ENCODE results near the gene KBTBD13.
"Not testable (repeated sequence)": the region's sequence is repeated elsewhere in the genome, so short reads cannot be mapped to it uniquely, and the experiment has no call there.

The KBTBD13 gene

DNA sequence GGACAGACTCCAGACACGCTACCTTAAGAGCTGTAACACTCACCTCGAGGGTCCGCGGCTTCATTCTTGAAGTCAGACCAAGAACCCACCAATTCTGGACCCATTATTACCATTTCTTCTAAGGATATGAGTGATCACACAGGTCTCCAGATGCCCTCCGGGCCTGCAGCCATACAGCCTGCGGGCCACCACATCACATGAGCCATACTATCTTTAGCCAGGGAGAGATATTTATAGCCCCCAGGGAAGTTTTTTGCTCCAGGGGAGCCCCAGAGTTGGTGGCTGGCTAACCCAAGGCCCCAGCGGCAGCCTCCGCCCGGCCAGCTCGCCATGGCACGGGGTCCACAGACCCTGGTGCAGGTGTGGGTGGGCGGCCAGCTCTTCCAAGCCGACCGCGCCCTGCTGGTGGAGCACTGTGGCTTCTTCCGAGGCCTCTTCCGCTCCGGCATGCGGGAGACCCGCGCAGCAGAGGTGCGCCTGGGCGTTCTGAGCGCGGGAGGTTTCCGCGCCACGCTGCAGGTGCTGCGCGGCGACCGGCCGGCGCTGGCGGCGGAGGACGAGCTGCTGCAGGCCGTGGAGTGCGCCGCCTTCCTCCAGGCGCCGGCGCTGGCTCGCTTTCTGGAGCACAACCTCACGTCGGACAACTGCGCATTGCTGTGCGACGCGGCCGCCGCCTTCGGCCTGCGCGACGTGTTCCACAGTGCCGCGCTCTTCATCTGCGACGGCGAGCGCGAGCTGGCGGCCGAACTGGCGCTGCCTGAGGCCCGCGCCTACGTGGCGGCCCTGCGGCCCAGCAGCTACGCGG is at the start of gene KBTBD13:
Gene KBTBD13, plus strand, starts transcription at position 261 of the 805 bp plus-strand sequence. Its CDS starts 70 bp downstream, at position 331.
- no peak for DNase-seq (ENCODE audit: low spot score)

DNA sequence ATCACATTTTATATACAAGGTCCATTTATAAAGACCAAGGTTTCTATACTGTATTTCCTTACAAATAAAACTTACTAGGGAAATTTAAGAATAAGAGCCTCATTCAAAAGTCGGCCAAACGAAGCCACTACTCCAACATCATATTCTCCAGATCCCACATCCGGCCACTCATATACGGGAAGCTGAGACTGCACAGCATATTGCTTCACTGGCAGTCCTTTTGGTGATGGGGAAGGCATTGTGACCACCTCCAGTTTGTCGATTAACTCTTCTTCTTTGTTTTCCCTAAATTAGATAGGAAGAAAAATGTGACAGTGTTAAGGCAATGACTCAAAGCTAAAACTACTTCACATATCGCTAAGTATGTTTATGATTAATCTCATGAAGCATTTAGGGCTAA is 49.8 kb upstream of the KBTBD13 start:
- DNase-seq (ENCODE audit: low spot score) = no peak

DNA sequence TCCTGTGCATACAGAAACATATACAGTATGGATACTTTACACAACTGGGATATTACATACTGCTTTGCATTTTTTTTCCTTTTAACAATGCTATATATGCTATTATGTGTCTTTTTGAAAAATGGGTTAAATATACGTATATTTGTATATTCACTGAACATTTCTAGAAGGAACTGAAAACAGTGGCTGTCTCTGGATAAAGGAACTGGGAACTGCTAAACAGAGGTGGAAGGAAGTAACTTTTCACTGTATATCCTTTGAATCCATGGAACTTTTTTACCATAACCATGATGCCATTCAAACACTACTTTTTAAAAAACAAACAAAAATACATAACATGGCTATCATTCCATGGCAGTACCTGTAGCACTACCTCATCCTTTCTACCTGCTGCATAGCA is 49.0 kb upstream of the KBTBD13 start:
- DNase-seq (ENCODE audit: low spot score) = no peak

DNA sequence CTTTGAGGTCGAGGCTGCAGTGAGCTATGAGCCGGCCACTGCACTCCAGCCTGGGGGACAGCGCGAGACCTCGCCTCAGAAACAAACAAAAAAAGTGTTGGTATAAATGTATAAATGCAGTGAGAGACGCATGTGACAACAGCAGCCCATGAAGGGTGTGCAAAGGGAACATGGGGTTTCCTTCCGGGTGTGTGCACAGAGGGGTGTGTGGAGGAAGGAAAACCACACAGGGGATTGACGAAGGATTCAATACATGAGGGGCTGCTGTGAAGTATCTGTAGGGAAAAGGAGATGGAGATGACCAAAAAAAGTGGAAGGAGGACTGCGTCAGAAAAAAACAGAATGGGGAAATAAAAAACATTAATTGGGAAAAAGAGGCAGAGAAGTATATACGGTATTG is 48.2 kb upstream of the KBTBD13 start:
- DNase-seq (ENCODE audit: low spot score) = no peak

DNA sequence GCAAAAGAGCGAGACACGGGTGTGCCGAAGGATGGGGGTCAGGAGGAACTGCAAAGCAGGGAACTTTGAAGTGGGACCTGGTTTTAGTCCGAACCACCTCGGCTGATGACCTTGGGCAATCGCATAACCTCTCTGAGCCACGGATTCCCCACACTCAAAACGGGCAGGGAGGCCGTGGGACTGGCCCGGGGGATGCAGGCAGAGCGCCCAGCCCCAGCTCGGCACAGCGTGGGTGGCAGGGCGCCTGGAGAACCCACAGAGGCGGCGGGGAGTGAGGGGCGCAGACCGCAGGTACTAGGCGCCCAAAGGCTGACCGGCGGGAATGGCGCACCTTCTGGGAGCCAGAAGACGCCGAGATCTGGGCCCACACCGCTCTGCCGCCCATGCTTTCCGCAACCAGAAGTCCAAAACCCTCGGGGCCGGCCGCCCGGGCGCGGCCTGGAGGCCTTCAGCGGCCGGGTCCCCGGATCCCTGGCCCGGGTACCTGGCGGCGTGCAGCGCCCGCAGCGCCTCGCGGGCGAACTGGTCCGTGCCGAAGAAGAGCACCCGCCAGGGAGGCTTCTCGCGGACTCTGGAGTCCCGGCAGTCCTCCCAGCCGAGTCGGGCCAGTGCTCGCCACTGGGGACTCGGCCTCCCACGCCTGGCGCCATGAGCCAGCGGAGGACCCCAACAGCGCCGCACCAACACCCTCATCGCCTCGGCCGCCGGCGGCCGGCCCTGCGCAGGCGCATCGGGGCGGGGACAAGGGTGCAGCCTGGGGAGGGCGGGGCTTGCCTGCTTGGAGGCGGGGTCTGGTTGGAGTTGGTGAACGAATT is 47.4 kb upstream of the KBTBD13 start, which contains the start of gene MTFMT:
Gene MTFMT, minus strand, starts transcription at position 719 of the 815 bp plus-strand sequence. Its CDS starts 26 bp downstream, at position 693.
- peak; percentile 92 for DNase-seq (ENCODE audit: low spot score)

DNA sequence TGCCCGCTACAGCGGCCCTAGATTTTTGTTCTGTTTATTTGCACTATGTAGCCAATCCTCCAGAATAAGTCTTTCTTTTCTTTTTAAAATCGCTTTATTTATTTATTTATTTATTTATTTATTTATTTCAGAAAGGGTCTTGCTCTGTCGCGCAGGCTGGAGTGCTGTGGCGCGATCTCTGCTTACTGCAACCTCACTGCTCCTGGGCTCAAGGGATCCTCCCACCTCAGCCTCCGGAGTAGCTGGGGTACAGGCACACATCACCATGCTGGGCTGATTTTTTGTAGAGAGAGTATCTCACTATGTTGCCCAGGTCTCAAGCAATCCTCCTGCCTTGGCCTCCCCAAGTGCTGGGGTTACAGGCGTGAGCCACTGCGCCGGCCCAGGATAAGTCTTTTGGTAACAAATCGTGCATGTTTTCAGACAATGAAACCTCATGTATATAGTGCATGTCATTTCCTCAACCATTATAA is 46.8 kb upstream of the KBTBD13 start:
- no peak for DNase-seq (ENCODE audit: low spot score)

DNA sequence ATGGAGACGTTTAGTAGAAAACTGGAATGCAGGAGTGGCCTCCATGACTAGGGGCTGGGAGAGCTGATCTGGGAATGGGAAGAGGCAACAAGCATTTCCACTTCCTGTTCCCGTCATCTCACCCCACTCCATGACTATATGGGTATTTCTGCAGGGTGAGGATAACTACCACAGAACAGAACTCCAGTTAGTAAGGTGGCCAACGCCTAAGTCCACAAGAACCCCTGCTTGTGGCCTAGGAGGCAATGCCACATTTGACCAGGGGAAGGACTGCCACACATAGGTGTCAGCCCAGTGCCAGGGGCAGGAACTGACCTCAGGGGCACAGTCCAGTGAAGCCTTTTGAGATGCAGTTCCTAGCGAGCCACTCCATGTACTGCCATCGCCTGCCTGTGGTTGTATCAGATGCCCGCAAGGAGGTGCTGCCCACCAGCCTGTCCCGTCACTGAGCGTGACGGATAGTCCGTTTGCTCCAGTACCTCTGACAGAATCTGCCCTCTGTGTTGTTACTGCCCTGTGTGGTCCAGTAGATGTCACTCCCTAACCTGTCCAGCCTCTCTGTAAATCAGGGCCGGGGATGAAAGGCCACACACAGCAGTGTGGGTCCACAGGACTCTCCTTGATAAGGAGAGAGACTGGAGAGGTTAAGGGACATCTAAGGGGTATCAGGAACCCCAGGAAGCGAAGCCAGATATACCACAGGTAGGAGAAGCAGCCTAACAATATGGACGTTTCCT is 43.6 kb upstream of the KBTBD13 start:
- DNase-seq (ENCODE audit: low spot score) = peak; percentile 76

DNA sequence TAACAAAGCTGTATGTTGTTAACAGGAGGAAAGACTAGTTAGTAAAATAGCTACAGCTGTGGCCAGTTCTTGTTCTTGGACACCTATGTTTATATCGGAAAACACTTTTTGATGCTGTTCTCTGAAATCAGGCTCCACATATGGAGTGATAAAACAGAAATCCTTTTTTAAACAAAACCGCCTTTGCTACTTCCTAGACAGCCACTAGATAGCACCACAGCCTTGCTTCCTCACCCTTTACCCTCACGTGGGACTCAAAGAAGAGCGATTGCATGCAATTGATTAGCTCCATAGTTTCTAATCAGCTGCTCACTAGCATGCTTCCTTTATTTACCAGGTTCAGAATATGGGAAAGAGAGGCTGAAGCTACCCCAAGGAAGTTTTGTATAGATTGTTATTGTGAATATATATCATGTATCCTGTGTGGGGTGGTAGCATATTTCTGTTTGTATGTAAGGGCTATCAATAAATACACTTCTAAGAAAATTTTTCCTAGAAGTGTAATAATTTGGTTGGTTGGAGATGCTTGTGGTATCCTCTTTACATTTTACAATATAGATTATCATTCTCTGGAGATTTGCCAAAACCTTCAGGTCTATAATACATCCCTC is 42.8 kb upstream of the KBTBD13 start:
- peak; percentile 80 for DNase-seq (ENCODE audit: low spot score)

DNA sequence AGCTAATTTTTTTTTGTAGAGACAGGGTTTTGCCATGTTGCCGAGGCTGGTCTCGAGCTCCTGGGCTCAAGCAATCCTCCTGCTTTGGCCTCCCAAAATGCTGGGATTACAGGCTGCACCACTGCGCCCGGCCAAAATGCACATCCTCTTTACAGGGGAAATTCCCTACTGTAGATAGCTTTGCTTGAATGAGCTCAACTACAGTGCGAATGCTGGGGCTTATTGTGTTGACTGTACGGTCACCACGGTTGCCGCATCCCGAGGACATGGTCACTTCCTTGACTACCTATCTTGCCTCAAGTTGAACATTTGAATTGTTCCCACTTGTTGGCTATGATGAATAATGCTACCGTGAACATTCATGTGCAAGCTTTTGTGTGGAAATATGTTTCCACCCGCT is 41.8 kb upstream of the KBTBD13 start:
- no peak for DNase-seq (ENCODE audit: low spot score)

DNA sequence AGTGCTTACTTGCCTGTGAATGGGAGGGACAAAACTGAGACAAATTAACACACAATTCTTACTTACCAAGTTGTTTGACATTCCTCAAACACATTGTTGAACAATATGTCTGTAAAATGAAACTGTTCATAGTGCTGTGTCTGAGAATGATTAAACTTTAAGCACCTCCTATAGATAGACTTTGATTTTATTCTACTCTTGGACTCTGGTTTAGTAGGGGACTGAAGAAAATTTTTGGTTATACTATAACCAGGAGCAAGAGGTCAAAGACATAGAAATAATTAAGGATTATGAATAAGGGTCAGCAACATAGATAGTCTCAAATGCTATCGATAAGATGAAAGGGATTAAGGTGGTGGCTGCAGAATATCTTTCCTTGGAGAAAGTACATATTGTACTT is 39.2 kb upstream of the KBTBD13 start:
- DNase-seq (ENCODE audit: low spot score) = no peak

DNA sequence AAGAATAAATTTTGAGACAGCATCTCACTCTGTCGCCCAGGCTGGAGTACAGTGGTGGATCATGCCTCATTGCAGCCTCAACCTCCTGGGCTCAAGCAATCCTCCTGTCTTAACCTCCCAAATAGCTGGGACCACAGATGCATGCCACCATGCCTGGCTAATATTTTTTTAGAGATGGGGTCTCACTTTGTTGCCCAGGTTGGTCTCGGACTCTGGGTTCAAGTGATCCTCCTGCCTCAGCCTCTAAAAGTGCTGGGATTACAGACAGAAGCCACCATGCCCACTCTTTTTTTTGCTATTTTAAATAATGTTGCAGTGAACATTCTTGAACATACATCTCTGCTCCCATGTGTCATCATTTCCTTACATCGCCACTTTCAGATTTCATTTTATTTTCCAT is 38.1 kb upstream of the KBTBD13 start:
- DNase-seq (ENCODE audit: low spot score) = no peak

DNA sequence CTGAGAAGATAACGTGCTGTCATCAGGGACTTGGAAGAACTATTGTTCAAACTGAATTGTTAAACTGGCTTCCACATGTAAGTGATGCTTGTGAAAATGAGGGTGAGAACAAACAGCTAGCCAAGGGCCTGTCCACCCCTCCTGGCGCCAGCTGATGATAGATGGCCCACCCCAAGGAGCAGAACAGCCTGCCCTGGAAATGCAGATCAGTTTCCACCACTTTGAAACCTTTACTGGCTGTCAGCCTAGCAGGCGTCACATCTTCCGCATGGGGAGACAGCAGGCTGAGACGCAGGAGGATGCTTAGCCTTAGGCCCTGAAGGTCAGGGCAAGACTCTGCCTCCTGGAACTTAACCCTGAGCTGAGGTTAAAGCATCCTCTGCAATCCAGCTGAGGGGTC is 37.7 kb upstream of the KBTBD13 start:
- DNase-seq (ENCODE audit: low spot score) = no peak

DNA sequence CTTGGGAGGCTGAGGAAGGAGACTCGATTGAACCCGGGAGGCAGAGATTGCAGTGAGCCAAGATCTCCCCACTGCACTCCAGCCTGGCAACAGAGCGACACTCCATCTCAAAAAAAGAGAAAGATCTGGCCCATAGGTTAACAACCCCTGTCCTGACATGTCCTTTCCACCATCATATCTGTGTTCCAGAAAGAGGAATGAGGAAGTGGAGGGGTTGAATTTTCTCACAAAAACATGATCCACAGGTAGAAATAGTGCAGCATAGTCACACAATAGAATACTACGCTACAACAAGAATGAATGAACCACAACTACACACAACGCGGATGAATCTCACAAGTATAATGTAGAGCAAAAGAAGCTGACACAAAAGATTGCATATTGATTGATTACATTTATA is 36.1 kb upstream of the KBTBD13 start:
- no peak for DNase-seq (ENCODE audit: low spot score)

DNA sequence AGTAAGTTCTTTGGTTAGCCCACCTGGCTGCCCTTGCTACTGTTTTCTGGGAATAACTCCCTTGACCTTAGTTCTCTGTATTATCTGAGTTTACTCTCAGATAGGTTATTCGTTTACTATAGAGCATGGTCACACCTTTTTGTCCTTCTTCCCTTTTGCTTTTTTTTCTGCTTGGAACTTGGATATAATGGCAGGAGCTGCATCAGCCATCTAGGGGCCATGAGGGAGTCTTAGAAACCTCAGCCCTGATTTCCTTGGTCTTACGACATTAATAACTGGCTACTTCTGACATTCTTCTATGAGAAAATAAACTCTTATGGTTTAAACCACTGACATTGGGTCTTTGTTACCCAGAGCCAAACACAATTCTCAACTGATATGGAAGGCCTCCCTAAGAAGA is 34.8 kb upstream of the KBTBD13 start:
- DNase-seq (ENCODE audit: low spot score) = no peak

DNA sequence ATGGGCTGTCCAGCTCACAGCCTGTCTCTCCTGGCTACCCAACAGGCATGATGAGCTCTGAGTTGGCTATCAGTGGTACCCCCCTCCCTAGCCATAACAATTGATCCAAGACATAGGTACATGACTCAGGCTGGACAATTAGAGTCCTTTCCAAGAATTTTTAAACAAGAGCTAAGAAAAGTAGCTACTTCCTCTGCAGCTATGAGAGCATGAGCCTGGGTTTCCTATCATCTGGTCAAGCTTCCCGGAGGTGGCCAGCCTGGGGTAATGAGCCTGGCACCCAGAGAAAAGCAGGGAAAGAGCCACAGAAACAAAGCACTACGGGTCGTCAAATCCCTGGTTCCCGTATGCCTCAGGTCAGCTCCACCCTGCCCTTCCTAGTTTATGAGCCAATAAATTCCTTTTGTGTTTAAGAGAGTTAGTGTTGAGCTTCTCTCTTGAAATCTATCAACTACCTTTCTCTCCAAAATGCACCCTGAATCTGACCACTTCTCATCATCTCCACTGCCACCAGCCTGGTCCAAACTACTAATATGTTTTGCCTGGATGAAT is 33.7 kb upstream of the KBTBD13 start:
- no peak for DNase-seq (ENCODE audit: low spot score)

DNA sequence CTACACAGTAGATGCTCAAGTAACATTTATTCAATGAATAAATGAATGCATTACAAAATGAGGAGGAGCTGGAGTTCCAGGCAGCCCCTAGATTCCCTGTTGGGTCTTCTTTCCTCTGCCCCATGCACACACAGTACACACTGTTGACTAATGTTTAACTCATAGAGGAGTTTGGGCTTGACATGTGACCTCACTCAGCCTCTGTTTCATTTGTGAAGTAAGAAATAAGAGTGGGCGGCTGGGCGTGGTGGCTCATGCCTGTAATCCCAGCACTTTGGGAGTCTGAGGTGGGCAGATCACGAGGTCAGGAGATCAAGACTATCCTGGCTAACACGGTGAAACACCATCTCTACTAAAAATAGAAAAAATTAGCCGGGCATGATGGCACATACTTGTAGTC is 32.3 kb upstream of the KBTBD13 start:
- not testable (repeated sequence) for DNase-seq (ENCODE audit: low spot score)

DNA sequence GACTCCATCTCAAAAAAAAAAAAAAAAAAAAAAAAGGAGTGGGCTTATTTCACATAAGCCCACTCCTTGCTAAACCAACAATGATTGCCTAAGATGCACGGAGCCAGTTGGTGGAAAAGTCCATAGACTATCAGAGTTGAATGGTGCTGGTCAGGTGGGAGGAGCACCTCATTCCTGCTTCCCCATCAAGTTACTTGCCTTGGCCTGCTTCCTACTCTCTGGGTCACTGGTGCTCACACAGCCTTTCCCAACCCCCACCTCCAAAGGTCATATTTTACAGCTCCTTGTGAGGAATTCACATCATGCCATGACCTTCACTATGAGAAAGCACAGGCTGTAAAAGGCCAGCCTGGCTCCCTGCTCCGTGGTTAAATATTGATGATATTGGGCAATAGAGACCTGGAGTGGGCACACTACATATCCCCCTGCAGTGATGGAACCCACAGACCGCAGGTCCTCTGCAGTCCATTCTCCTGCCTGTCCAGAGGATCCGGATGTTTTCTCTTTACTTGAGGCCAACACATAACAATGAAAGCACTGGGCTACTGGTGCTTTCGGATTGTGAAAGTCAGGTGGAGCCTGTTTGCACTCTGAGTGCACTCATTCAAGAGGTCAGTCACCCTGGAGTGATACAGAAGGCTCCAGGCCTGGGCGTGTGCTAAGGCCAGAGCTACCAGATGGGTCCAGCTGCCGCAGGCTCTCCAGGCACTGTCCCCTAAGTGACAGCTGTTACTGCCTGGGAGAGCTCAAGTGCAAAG is 31.6 kb upstream of the KBTBD13 start, which contains the start of gene SLC51B:
Gene SLC51B, plus strand, starts transcription at position 664 of the 758 bp plus-strand sequence. CDS start 4,618 bp downstream, outside the sequence.
- no peak for DNase-seq (ENCODE audit: low spot score)

DNA sequence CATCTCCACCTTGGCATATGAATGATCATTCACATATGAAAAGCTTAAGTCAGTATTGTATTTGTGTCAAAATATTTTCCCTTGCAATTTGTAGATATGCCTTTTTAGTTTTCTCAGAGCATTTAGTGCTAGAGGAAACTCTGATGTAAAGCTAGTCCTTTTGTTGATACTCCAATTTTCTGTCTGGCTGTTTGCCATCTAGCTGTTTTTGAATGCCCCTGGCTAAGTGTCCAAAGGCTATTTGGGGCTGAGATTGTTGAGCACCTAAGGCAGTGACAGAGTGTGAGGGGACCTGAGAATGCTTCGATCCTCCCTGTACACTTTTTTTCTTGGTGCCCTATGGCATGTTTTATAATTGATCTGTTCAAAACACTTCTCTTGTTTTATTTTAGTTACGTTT is 28.3 kb upstream of the KBTBD13 start:
- DNase-seq (ENCODE audit: low spot score) = no peak

DNA sequence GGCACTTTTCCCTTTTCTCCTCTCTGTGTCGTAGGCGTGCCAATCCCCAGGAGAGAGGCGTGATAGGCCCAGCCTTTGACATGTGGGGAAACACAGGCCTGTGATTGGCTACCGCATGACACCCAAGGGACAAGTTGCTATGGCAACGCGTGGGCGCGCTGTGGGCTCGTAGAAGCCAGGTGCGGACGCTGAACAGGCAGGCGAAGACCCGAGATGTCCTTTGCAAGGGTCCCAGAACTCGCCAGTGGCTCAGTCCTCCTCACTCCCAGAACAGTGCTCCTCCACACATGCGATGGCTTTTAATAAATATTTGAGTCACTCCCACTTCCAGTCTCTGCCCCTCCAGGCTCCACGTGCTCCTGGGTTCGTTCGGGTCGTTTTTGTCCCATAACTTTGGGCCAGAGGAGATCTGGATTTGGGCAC is 27.1 kb upstream of the KBTBD13 start:
- DNase-seq (ENCODE audit: low spot score) = peak; percentile 98

DNA sequence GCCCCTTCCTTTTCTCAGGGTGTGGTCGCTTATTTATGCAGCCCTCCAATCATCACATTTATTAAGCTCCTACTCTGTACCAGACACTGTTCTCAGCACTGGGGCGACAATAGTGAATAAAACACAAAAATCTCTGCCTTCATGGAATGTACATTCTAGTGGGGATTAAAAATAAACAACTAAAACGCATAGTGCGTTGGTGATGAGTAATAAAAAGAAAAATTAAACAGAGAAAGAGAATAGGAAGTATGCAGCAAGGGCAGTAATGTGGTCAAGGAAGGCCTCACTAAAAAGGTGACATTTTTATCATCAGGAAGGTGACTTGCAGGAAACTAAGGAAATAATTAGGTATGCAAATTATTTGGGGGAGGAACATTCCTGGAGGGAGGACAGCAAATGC is 26.3 kb upstream of the KBTBD13 start:
- DNase-seq (ENCODE audit: low spot score) = no peak

DNA sequence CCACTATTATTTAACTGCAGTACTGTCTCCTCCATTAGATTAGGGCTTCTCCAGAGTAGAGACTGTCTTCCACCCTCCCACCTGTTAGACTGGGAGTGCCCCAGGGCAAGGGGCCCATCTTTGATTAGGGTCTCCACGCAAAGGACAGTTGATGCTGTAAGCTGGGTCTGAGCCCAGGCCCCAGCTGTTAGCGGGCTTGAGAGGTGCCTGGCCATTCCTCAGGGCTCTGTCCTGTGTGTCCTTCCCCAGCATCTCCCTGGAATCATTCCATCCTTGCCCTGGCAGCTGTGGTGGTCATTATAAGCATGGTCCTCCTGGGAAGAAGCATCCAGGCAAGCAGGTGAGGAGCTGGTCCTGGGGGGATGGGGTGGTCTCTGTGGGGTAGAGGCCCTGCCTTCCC is 25.3 kb upstream of the KBTBD13 start:
- DNase-seq (ENCODE audit: low spot score) = no peak
